ENCODE data around the gene URM1.
"Not testable (repeated sequence)": the region's sequence is repeated elsewhere in the genome, so short reads cannot be mapped to it uniquely, and the experiment has no call there.

Gene URM1

GRCh38 chr9:128420651-128421481 lies 49.7 kb downstream of the URM1 start, which contains the start of gene CERCAM:
Gene CERCAM, plus strand, starts transcription at chr9:128420857. Its CDS starts 21 bp downstream, at chr9:128420878.
- no peak for TF ChIP-seq CTCF (IDR thresholded peaks at IDR 0.05; ENCODE audit: insufficient read depth, low read depth, low read length, missing control alignments)
- DNase-seq (ENCODE audit: low read depth): peak; percentile 40
- peak within 1 kb of the TSS; percentile 56 for H3K4me3 ChIP-seq (ENCODE audit: low read length)

GRCh38 chr9:128421482-128421996 lies 50.4 kb downstream of the URM1 start:
- no peak for DNase-seq (ENCODE audit: low read depth)
- peak overlapping the region; percentile 56 for H3K4me3 ChIP-seq (ENCODE audit: low read length)
- no peak for TF ChIP-seq CTCF (IDR thresholded peaks at IDR 0.05; ENCODE audit: insufficient read depth, low read depth, low read length, missing control alignments)

GRCh38 chr9:128422022-128422782 lies 51.0 kb downstream of the URM1 start:
- H3K4me3 ChIP-seq (ENCODE audit: low read length); DNase-seq (ENCODE audit: low read depth): not testable (repeated sequence)

GRCh38 chr9:128422783-128423150 lies 51.6 kb downstream of the URM1 start:
- no peak for DNase-seq (ENCODE audit: low read depth)
- no peak for TF ChIP-seq CTCF (IDR thresholded peaks at IDR 0.05; ENCODE audit: insufficient read depth, low read depth, low read length, missing control alignments)
- H3K4me3 ChIP-seq (ENCODE audit: low read length): no peak overlapping the region

- DNase-seq (ENCODE audit: low read depth): peak; percentile 45
These were observed 52.2 kb downstream of the URM1 start for GRCh38 chr9:128423356-128423755.

GRCh38 chr9:128424268-128424780 lies 53.1 kb downstream of the URM1 start:
- no peak overlapping the region for H3K4me3 ChIP-seq (ENCODE audit: low read length)
- no peak for TF ChIP-seq CTCF (IDR thresholded peaks at IDR 0.05; ENCODE audit: insufficient read depth, low read depth, low read length, missing control alignments)
- no peak for DNase-seq (ENCODE audit: low read depth)

More at GRCh38 chr9:128423356-128423755, 52.2 kb downstream of the URM1 start:
- H3K4me3 ChIP-seq (ENCODE audit: low read length): not testable (repeated sequence)

GRCh38 chr9:128428644-128429512 lies 57.7 kb downstream of the URM1 start:
- H3K4me3 ChIP-seq (ENCODE audit: low read length): no peak overlapping the region
- TF ChIP-seq CTCF (IDR thresholded peaks at IDR 0.05; ENCODE audit: insufficient read depth, low read depth, low read length, missing control alignments): no peak
- no peak for DNase-seq (ENCODE audit: low read depth)

All from epithelial cell of esophagus (primary cell).